ENCODE data around the gene RHBDL2.

RHBDL2 gene

DNA sequence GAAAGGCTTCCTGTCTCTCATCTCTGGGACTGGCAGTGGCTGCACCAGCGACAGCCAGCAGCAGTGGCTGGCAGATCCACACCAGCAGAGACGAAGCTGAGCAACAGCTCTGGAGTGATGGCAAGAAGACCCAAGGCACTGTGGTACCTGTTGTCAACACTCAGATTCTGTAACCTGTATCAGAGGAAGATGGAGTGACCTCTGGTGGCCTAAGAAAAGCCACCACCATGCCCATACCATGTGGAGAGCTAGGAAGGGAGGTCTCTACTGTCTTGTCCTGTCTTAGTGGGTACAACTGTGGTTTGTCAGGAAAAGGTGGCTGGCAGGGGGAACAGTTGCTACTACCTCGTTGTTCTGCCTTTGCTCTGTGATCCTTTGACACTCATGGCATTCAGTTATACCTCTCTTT, 22.5 kb upstream of the RHBDL2 start:
- Histone ChIP-seq H3K4me3 (ENCODE audit: low read length) (no peak overlapping the region), H4K20me1 (ENCODE audit: insufficient read depth, low read length) (no peaks in the 10 kb centered on the region), H3K27me3 (ENCODE audit: low read depth, low read length) (no peaks in the 10 kb centered on the region), H3K9me3 (ENCODE audit: insufficient read depth, low read length) (no peaks in the 10 kb centered on the region), H3K79me2 (ENCODE audit: low read length) (no peaks in the 10 kb centered on the region), H3K9ac (ENCODE audit: low read length) (no peak overlapping the region), H3K4me2 (ENCODE audit: low read length) (no peak overlapping the region), H3K27ac (ENCODE audit: low read length) (no peak overlapping the region), H2AFZ (ENCODE audit: low read depth, low read length) (no peak overlapping the region), H3K4me1 (ENCODE audit: low read length) (no peaks in the 10 kb centered on the region), H3K36me3 (replicated peaks; ENCODE audit: low read depth, low read length) (no peaks in the 10 kb centered on the region)
- TF ChIP-seq, protein P1, sequence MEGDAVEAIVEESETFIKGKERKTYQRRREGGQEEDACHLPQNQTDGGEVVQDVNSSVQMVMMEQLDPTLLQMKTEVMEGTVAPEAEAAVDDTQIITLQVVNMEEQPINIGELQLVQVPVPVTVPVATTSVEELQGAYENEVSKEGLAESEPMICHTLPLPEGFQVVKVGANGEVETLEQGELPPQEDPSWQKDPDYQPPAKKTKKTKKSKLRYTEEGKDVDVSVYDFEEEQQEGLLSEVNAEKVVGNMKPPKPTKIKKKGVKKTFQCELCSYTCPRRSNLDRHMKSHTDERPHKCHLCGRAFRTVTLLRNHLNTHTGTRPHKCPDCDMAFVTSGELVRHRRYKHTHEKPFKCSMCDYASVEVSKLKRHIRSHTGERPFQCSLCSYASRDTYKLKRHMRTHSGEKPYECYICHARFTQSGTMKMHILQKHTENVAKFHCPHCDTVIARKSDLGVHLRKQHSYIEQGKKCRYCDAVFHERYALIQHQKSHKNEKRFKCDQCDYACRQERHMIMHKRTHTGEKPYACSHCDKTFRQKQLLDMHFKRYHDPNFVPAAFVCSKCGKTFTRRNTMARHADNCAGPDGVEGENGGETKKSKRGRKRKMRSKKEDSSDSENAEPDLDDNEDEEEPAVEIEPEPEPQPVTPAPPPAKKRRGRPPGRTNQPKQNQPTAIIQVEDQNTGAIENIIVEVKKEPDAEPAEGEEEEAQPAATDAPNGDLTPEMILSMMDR (IDR thresholded peaks at IDR 0.05; ENCODE audit: low read depth, low read length), result peak; percentile 41
- no peak for TF ChIP-seq EZH2phosphoT487 (IDR thresholded peaks at IDR 0.05; ENCODE audit: low read depth)

DNA sequence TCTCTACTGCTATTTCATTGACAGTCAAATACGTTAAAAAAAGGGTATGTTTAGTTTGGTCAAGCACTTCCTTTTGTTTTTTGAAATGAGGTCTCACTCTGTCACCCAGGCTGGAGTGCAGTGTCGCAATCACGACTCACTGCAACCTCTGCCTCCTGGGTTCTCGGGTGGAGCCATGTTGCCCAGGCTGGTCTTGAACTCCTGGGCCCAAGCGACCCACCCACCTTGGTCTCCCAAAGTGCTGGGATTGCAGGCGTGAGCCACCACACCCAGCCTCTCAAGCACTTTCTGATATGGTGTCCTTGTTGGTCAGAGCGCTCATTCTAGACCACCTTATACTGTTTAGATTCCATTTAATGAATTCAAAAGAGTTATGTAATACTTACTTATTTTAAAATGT, 20.9 kb upstream of the RHBDL2 start:
- Histone ChIP-seq H3K4me3 (ENCODE audit: low read length) (no peak overlapping the region), H3K27ac (ENCODE audit: low read length) (no peak overlapping the region), H2AFZ (ENCODE audit: low read depth, low read length) (no peak overlapping the region)

DNA sequence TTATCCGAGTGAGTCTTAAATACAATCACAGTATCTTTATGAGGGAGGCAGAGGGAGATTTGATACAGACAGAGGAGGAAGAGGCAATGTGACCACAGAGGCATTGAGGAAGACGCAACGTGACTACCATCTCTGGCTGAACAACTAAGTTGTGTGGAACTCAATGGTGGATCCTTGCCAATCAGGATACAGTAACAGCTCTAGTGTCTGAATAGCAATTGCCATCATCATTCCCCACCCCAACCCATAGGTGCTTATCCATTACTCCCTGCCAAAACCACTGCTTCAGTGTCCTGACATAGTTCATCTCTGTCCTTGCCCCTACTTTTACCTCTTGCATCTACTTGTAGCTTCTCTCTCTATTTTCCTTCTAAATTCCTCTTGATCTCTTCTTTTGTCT, 20.5 kb upstream of the RHBDL2 start:
- no peaks in the 10 kb centered on the region for H4K20me1 ChIP-seq (ENCODE audit: insufficient read depth, low read length)
- no peak overlapping the region for H2AFZ ChIP-seq (ENCODE audit: low read depth, low read length)
- H3K79me2 ChIP-seq (ENCODE audit: low read length), result no peaks in the 10 kb centered on the region
- no peak overlapping the region for H3K4me3 ChIP-seq (ENCODE audit: low read length)
- H3K4me1 ChIP-seq (ENCODE audit: low read length), result no peaks in the 10 kb centered on the region
- no peak overlapping the region for H3K9ac ChIP-seq (ENCODE audit: low read length)
- no peak for TF ChIP-seq EZH2phosphoT487 (IDR thresholded peaks at IDR 0.05; ENCODE audit: low read depth)
- TF ChIP-seq, protein P1 (IDR thresholded peaks at IDR 0.05; ENCODE audit: low read depth, low read length), result no peak
- no peak overlapping the region for H3K4me2 ChIP-seq (ENCODE audit: low read length)
- H3K36me3 ChIP-seq (replicated peaks; ENCODE audit: low read depth, low read length), result no peaks in the 10 kb centered on the region
- H3K27me3 ChIP-seq (ENCODE audit: low read depth, low read length), result no peaks in the 10 kb centered on the region
- no peaks in the 10 kb centered on the region for H3K9me3 ChIP-seq (ENCODE audit: insufficient read depth, low read length)
- no peak overlapping the region for H3K27ac ChIP-seq (ENCODE audit: low read length)

More for the DNA sequence above, 20.9 kb upstream of the RHBDL2 start:
- Histone ChIP-seq H3K79me2 (ENCODE audit: low read length) (no peaks in the 10 kb centered on the region), H3K9me3 (ENCODE audit: insufficient read depth, low read length) (no peaks in the 10 kb centered on the region), H3K9ac (ENCODE audit: low read length) (no peak overlapping the region), H4K20me1 (ENCODE audit: insufficient read depth, low read length) (no peaks in the 10 kb centered on the region), H3K36me3 (replicated peaks; ENCODE audit: low read depth, low read length) (no peaks in the 10 kb centered on the region), H3K4me2 (ENCODE audit: low read length) (no peak overlapping the region), H3K27me3 (ENCODE audit: low read depth, low read length) (no peaks in the 10 kb centered on the region), H3K4me1 (ENCODE audit: low read length) (no peaks in the 10 kb centered on the region)
- TF ChIP-seq, protein P1 (IDR thresholded peaks at IDR 0.05; ENCODE audit: low read depth, low read length), result no peak
- TF ChIP-seq EZH2phosphoT487 (IDR thresholded peaks at IDR 0.05; ENCODE audit: low read depth), result no peak

DNA sequence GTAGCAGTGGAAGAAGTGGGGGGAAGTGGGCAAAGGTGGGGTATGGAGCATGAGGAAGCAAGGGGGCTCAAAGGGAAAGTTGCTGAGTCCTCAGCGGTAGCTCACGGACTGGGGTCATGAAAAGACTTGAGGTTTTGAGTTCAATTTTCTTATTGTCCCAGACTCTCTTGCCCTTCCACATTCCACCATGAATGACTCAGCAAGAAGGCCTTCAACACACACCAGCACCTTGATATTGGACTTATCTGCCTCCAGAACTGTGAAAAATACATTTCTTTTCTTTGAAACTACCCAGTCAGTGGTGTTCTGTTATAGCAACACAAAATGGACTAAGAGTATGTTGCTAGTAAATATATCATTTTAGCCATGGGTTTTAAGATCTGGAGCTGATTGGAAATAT, 17.3 kb upstream of the RHBDL2 start:
- no peaks in the 10 kb centered on the region for H3K36me3 ChIP-seq (replicated peaks; ENCODE audit: low read depth, low read length)
- TF ChIP-seq, protein P1 (IDR thresholded peaks at IDR 0.05; ENCODE audit: low read depth, low read length), result no peak
- TF ChIP-seq EZH2phosphoT487 (IDR thresholded peaks at IDR 0.05; ENCODE audit: low read depth), result no peak
- H3K9me3 ChIP-seq (ENCODE audit: insufficient read depth, low read length), result no peaks in the 10 kb centered on the region
- H3K4me1 ChIP-seq (ENCODE audit: low read length), result no peaks in the 10 kb centered on the region
- no peak overlapping the region for H3K4me3 ChIP-seq (ENCODE audit: low read length)
- no peaks in the 10 kb centered on the region for H4K20me1 ChIP-seq (ENCODE audit: insufficient read depth, low read length)
- no peak overlapping the region for H3K27ac ChIP-seq (ENCODE audit: low read length)
- H3K9ac ChIP-seq (ENCODE audit: low read length), result no peak overlapping the region
- H2AFZ ChIP-seq (ENCODE audit: low read depth, low read length), result no peak overlapping the region
- H3K4me2 ChIP-seq (ENCODE audit: low read length), result no peak overlapping the region
- H3K79me2 ChIP-seq (ENCODE audit: low read length), result no peaks in the 10 kb centered on the region
- H3K27me3 ChIP-seq (ENCODE audit: low read depth, low read length), result no peaks in the 10 kb centered on the region

Measured in OCI-LY3 (cell line).